OCI-LY7 (cell line): ENCODE data around the gene VWDE. TPM values are rescaled to one million over a fixed set of nuclear protein-coding genes. Genes with fewer than 3 reads are reported as not detected.
A peak's percentile ranks its signal among the peaks of the same experiment; 100 is the strongest.

Source experiments
- BruUV-seq: library from RNA; stranded (reverse); fragments of 400-500 nt; replicated peaks from 2 replicates; lab custom pipeline; 2021; lab: Mats Ljungman, UMichigan
- CTCF ChIA-PET: fragments of 300-600 bp; sonication (Branson Sonifier 250); formaldehyde crosslinking; loops from one replicate; lab custom pipeline; 2022; ENCODE audit warnings: antibody characterized with exemption; ENCODE audit not compliant: unreplicated experiment; lab: Charles Lee
- POLR2A ChIA-PET: fragments of 300-600 bp; sonication (Branson Sonifier 250); formaldehyde crosslinking; loops from one replicate; lab custom pipeline; 2022; ENCODE audit warnings: antibody characterized with exemption; lab: Charles Lee
- DNase-seq: peaks from one replicate; pipeline ENCODE4 v3.0.0-alpha.2; 2015; ENCODE audit warnings: low spot score
- H2AFZ ChIP-seq: fragments of 200-600 bp; sonication (generic), shearing (Covaris generic); 2 replicates; pipeline ENCODE4 v1.6.1; 2014; ENCODE audit warnings: mild to moderate bottlenecking, antibody characterized with exemption, low read length, moderate library complexity
- H3K27ac ChIP-seq: fragments of 200-600 bp; sonication (generic); 2 replicates; pipeline ENCODE4 v1.5.1; 2014; ENCODE audit warnings: mixed run types, low read depth, mild to moderate bottlenecking, moderate library complexity, low read length, inconsistent platforms; ENCODE audit not compliant: poor library complexity, severe bottlenecking
- H3K36me3 ChIP-seq: fragments of 200-600 bp; sonication (generic); 2 replicates; pipeline ENCODE4 v1.6.1; 2014; ENCODE audit warnings: mild to moderate bottlenecking, antibody characterized with exemption, low read length, moderate library complexity, mixed read lengths; ENCODE audit not compliant: insufficient read depth
- H3K4me1 ChIP-seq: fragments of 200-600 bp; sonication (generic); 2 replicates; pipeline ENCODE4 v1.5.1; 2014; ENCODE audit warnings: mild to moderate bottlenecking, low read length; ENCODE audit not compliant: insufficient read depth, poor library complexity, severe bottlenecking
- H3K4me2 ChIP-seq: fragments of 200-600 bp; sonication (generic); 2 replicates; pipeline ENCODE4 v1.6.1; 2014; ENCODE audit warnings: mild to moderate bottlenecking, low read length
- H3K4me3 ChIP-seq: fragments of 200-600 bp; sonication (generic); 2 replicates; pipeline ENCODE4 v1.5.1; 2014; ENCODE audit warnings: mild to moderate bottlenecking, low read depth, low read length; ENCODE audit not compliant: poor library complexity, severe bottlenecking
- H3K79me2 ChIP-seq: fragments of 200-600 bp; sonication (generic); 2 replicates; pipeline ENCODE4 v1.6.1; 2016; ENCODE audit warnings: low read depth, mild to moderate bottlenecking, low read length, moderate library complexity, mixed read lengths; ENCODE audit not compliant: insufficient read depth
- H3K9me2 ChIP-seq: fragments of 200-600 bp; sonication (generic); 2 replicates; pipeline ENCODE4 v1.6.1; 2016; ENCODE audit warnings: mild to moderate bottlenecking, low read length, mixed read lengths; ENCODE audit not compliant: insufficient read depth
- H3K9me3 ChIP-seq: fragments of 200-600 bp; sonication (generic); 2 replicates; pipeline ENCODE4 v1.6.1; 2014; ENCODE audit warnings: mild to moderate bottlenecking, mixed run types, low read length, mixed read lengths
- H4K20me1 ChIP-seq: fragments of 200-600 bp; sonication (generic); 2 replicates; pipeline ENCODE4 v1.6.1; 2014; ENCODE audit warnings: mild to moderate bottlenecking, antibody characterized with exemption, low read length, moderate library complexity, mixed read lengths; ENCODE audit not compliant: insufficient read depth
- CTCF ChIP-seq: fragments of 200-600 bp; sonication (generic); conservative IDR thresholded peaks from 2 replicates; pipeline ENCODE4 v1.5.1; 2014; ENCODE audit warnings: mild to moderate bottlenecking, antibody characterized with exemption, low read length, moderate library complexity, mixed read lengths
- EZH2phosphoT487 ChIP-seq: fragments of 200-600 bp; sonication (generic); IDR thresholded peaks from 2 replicates; pipeline ENCODE4 v1.6.1; 2018; ENCODE audit warnings: low read depth, borderline replicate concordance, mild to moderate bottlenecking, mixed run types, antibody characterized with exemption, low read length, moderate library complexity, mixed read lengths
- intact Hi-C: fragments of 100-400 bp; cut with micrococcal nuclease; formaldehyde crosslinking; loops from one replicate; pipeline ENCODE4 v1.10.0; 2022; ENCODE audit not compliant: unreplicated experiment
- total RNA-seq, 2 experiments: library from RNA; depleted of rRNA in 1 of 2; stranded (reverse); fragments of >200 nt in 1 of 2; shearing (Covaris generic) in 1 of 2; gene quantifications; 2 replicates each; pipeline ENCODE4 v1.2.3, GENCODE V29; 2014 to 2022

Gene VWDE
- total RNA-seq, 2 experiments from 2014 or later = not detected

DNA sequence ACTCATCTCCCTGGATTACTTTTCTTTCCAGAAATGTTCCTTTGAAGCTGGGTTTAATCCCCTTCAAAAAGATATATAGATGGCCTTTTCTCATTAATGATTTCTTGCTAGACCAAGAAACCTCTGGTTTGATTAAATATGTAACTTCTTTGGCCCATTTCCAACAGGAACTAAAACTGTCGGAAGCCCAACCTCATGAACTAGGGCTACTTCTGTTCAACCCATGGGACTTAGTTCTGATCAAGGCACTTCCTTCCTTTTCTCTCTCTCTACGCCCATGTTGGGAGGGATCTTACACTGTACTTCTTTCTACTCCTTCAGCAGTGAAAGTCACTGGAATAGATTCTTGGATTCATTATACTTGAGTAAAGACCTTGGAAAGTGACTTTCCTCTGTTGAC lies 109.0 kb downstream of the VWDE start:
- Histone ChIP-seq H2AFZ (no peak overlapping the region), H3K9me3 (no peaks in the 10 kb centered on the region), H3K36me3 (no peaks in the 10 kb centered on the region), H3K27ac (no peak overlapping the region), H3K4me1 (no peaks in the 10 kb centered on the region), H3K79me2 (no peaks in the 10 kb centered on the region), H3K9me2 (no peaks in the 10 kb centered on the region), H3K4me3 (no peak overlapping the region), H3K4me2 (no peak overlapping the region), H4K20me1 (no peaks in the 10 kb centered on the region)
- TF ChIP-seq EZH2phosphoT487 (no peak), CTCF (no peak)
- intact Hi-C loops = no loop called here
- no TSS peak for BruUV-seq
- ChIA-PET CTCF (no interaction called here), POLR2A (interaction anchor here (0.5 to 1.1 kb wide), 2 partner anchors 14 to 475 kb away, joined by 3 to 5 read pairs; no protein-coding TSS in a partner anchor)
- no peak for DNase-seq

- intact Hi-C loops = no loop called here
Measured at GRCh38 chr7:12291870-12292269, 111.8 kb downstream of the VWDE start.

More at GRCh38 chr7:12291870-12292269, 111.8 kb downstream of the VWDE start:
- no peaks in the 10 kb centered on the region for H4K20me1 ChIP-seq
- no peaks in the 10 kb centered on the region for H3K4me1 ChIP-seq
- H3K4me3 ChIP-seq = no peak overlapping the region
- no peak overlapping the region for H2AFZ ChIP-seq
- no peak for TF ChIP-seq EZH2phosphoT487
- TF ChIP-seq CTCF = peak; percentile 68
- no peaks in the 10 kb centered on the region for H3K9me3 ChIP-seq
- no peaks in the 10 kb centered on the region for H3K79me2 ChIP-seq
- DNase-seq = no peak
- no peak overlapping the region for H3K27ac ChIP-seq
- ChIA-PET CTCF (no interaction called here), POLR2A (interaction anchor here (0.8 kb wide), 1 partner anchor 9 kb away, joined by 3 read pairs; no protein-coding TSS in a partner anchor)
- H3K4me2 ChIP-seq = no peak overlapping the region
- no TSS peak for BruUV-seq
- no peaks in the 10 kb centered on the region for H3K36me3 ChIP-seq
- H3K9me2 ChIP-seq = no peaks in the 10 kb centered on the region
